HG03378 (cell line): Measurements from ENCODE around the gene VCX3B.
"Not testable (repeated sequence)": the region's sequence is repeated elsewhere in the genome, so short reads cannot be mapped to it uniquely, and the experiment has no call there.

Source experiments
- ATAC-seq: cut with Tn5 transposase; IDR thresholded peaks from one replicate; pipeline ENCODE4 v1.9.1; 2021; ENCODE audit warnings: mild to moderate bottlenecking, moderate library complexity; ENCODE audit not compliant: unreplicated experiment

VCX3B gene

GRCh38 chrX:8464530-8464929 lies at the start of gene VCX3B:
Gene VCX3B, plus strand, starts transcription at chrX:8464830. Its CDS starts 621 bp downstream, at chrX:8465451.
- ATAC-seq: not testable (repeated sequence)

- ATAC-seq: no peak
Measured at GRCh38 chrX:8418301-8418700, 46.3 kb upstream of the VCX3B start.

GRCh38 chrX:8424912-8425311 lies 39.7 kb upstream of the VCX3B start:
- no peak for ATAC-seq

- no peak for ATAC-seq
Measured at GRCh38 chrX:8429692-8430249, 34.9 kb upstream of the VCX3B start.

- ATAC-seq: no peak
Measured at GRCh38 chrX:8430444-8430843, 34.2 kb upstream of the VCX3B start.

GRCh38 chrX:8432396-8432795 lies 32.2 kb upstream of the VCX3B start:
- no peak for ATAC-seq

GRCh38 chrX:8433109-8434062 lies 31.2 kb upstream of the VCX3B start:
- ATAC-seq: no peak

- ATAC-seq: no peak
Measured at GRCh38 chrX:8447368-8447767, 17.3 kb upstream of the VCX3B start.

GRCh38 chrX:8452343-8452742 lies 12.3 kb upstream of the VCX3B start:
- ATAC-seq: not testable (repeated sequence)

- no peak for ATAC-seq
Measured at GRCh38 chrX:8453611-8454010, 11.0 kb upstream of the VCX3B start.

GRCh38 chrX:8455557-8455956 lies 9.1 kb upstream of the VCX3B start:
- no peak for ATAC-seq

GRCh38 chrX:8462488-8462887 lies 2.1 kb upstream of the VCX3B start:
- no peak for ATAC-seq

- ATAC-seq: no peak
Measured at GRCh38 chrX:8484360-8484949, 19.8 kb downstream of the VCX3B start.

- ATAC-seq: not testable (repeated sequence)
Measured at GRCh38 chrX:8495036-8495435, 30.4 kb downstream of the VCX3B start.

GRCh38 chrX:8500203-8500602 lies 35.6 kb downstream of the VCX3B start:
- no peak for ATAC-seq

GRCh38 chrX:8502101-8502500 lies 37.5 kb downstream of the VCX3B start:
- not testable (repeated sequence) for ATAC-seq

GRCh38 chrX:8504451-8504850 lies 39.8 kb downstream of the VCX3B start:
- no peak for ATAC-seq
